Tibial artery (tissue), 4 donors: ENCODE results near the gene NDOR1.
A peak's percentile ranks its signal among the peaks of the same experiment; 100 is the strongest.

Source experiments
- DNase-seq, 2 donors: peaks; one replicate each; pipeline ENCODE4 v3.0.0-alpha.2; 2019
- H3K27ac ChIP-seq, 2 donors: fragments of 200-600 bp; sonication (generic) in 1 of 2; 1 replicate in 1 of 2; 2 replicates in 1 of 2; pipeline ENCODE4 v1.5.1; 2018 to 2019; ENCODE audit warnings: mild to moderate bottlenecking in 1 of 2
- H3K27me3 ChIP-seq, 2 donors: fragments of 200-600 bp; sonication (generic) in 1 of 2; one replicate each; pipeline versions ENCODE4 v1.5.1 to v1.6.0; 2016 to 2019
- H3K36me3 ChIP-seq, 3 donors: fragments of 200-600 bp; sonication (generic) in 2 of 3; one replicate each; pipeline ENCODE4 v1.5.1; 2016 to 2019; ENCODE audit warnings: mild to moderate bottlenecking in 2 of 3
- H3K4me1 ChIP-seq, 4 donors: fragments of 200-600 bp; sonication (generic) in 2 of 4; 1 replicate in 3 of 4; 2 replicates in 1 of 4; pipeline ENCODE4 v1.5.1; 2016 to 2019
- H3K4me3 ChIP-seq, 2 donors: fragments of 200-600 bp; sonication (generic) in 1 of 2; 1 replicate in 1 of 2; 2 replicates in 1 of 2; pipeline ENCODE4 v1.5.1; 2018 to 2019; ENCODE audit warnings: mild to moderate bottlenecking in 2 of 2
- H3K9me3 ChIP-seq, 3 donors: fragments of 200-600 bp; sonication (generic) in 1 of 3; one replicate each; pipeline ENCODE4 v1.5.1; 2016 to 2019
- CTCF ChIP-seq, 2 experiments: fragments of 200-600 bp in 1 of 2; fragments of 450-650 bp in 1 of 2; IDR thresholded peaks; one replicate each; pipeline ENCODE4 v1.5.1; 2017 to 2019; ENCODE audit warnings: antibody characterized with exemption in 2 of 2, mild to moderate bottlenecking in 1 of 2, moderate library complexity in 1 of 2
- intact Hi-C: fragments of 100-400 bp; cut with DNase I; formaldehyde crosslinking; loops from one replicate; pipeline ENCODE4 v1.15.0; 2023; ENCODE audit warnings: low total_unique reads

The NDOR1 gene

GRCh38 chr9:137218754-137219271 is 13.3 kb downstream of the NDOR1 start:
- Histone ChIP-seq H3K9me3 (no peaks in the 10 kb centered on the region), H3K4me3 (no peak overlapping the region), H3K27ac (no peak overlapping the region), H3K27me3 (peaks cover 0 to 8% of the 10 kb centered on the region in 2 donors), H3K36me3 (peaks cover 0 to 24% (median 0%) of the 10 kb centered on the region in 3 donors), H3K4me1 (peaks cover 0 to 42% (median 27%) of the 10 kb centered on the region in 4 donors)
- TF ChIP-seq CTCF (IDR thresholded peaks at IDR 0.05): no peak
- DNase-seq: no peak
- intact Hi-C loops: no loop called here

GRCh38 chr9:137219757-137220316 is 14.3 kb downstream of the NDOR1 start:
- no peak for DNase-seq
- intact Hi-C loops: loop anchor here (5.0 kb wide), 1 partner anchor 33 kb away; the partner anchor contains the start of genes ANAPC2 and SSNA1
- no peaks in the 10 kb centered on the region for H3K9me3 ChIP-seq
- TF ChIP-seq CTCF (IDR thresholded peaks at IDR 0.05): no peak
- H3K36me3 ChIP-seq: peaks cover 0 to 18% (median 0%) of the 10 kb centered on the region in 3 donors
- peaks cover 0 to 52% (median 32%) of the 10 kb centered on the region in 4 donors for H3K4me1 ChIP-seq
- no peak overlapping the region for H3K27ac ChIP-seq
- no peak overlapping the region for H3K4me3 ChIP-seq
- peaks cover 0 to 8% of the 10 kb centered on the region in 2 donors for H3K27me3 ChIP-seq

- Histone ChIP-seq H3K27ac (no peak overlapping the region), H3K9me3 (no peaks in the 10 kb centered on the region), H3K4me1 (peaks cover 0 to 56% (median 32%) of the 10 kb centered on the region in 4 donors), H3K27me3 (peaks cover 0 to 8% of the 10 kb centered on the region in 2 donors), H3K4me3 (no peak overlapping the region), H3K36me3 (peaks cover 0 to 11% (median 0%) of the 10 kb centered on the region in 3 donors)
- no peak for TF ChIP-seq CTCF (IDR thresholded peaks at IDR 0.05)
- intact Hi-C loops: loop anchor here (5.0 kb wide), 1 partner anchor 33 kb away; the partner anchor contains the start of genes ANAPC2 and SSNA1
- no peak for DNase-seq
These were observed 15.0 kb downstream of the NDOR1 start for GRCh38 chr9:137220317-137221094.

GRCh38 chr9:137221095-137221505 is 15.6 kb downstream of the NDOR1 start:
- no peak for DNase-seq
- Histone ChIP-seq H3K4me3 (peak overlapping the region in 1 of 2 donors; percentile 51), H3K9me3 (no peaks in the 10 kb centered on the region), H3K36me3 (peaks cover 0 to 5% (median 0%) of the 10 kb centered on the region in 3 donors), H3K27me3 (peaks cover 0 to 8% of the 10 kb centered on the region in 2 donors), H3K27ac (no peak overlapping the region), H3K4me1 (peaks cover 0 to 56% (median 32%) of the 10 kb centered on the region in 4 donors)
- no peak for TF ChIP-seq CTCF (IDR thresholded peaks at IDR 0.05)
- intact Hi-C loops: loop anchor here (5.0 kb wide), 1 partner anchor 34 kb away; the partner anchor contains the start of genes ANAPC2 and SSNA1

GRCh38 chr9:137221506-137222111 is 16.1 kb downstream of the NDOR1 start:
- Histone ChIP-seq H3K9me3 (no peaks in the 10 kb centered on the region), H3K27me3 (peaks cover 0 to 8% of the 10 kb centered on the region in 2 donors), H3K36me3 (no peaks in the 10 kb centered on the region), H3K27ac (no peak overlapping the region), H3K4me3 (peak overlapping the region; percentile 51 to 60), H3K4me1 (peaks cover 0 to 54% (median 32%) of the 10 kb centered on the region in 4 donors)
- no peak for TF ChIP-seq CTCF (IDR thresholded peaks at IDR 0.05)
- DNase-seq: no peak
- intact Hi-C loops: loop anchor here (5.0 kb wide), 1 partner anchor 34 kb away; the partner anchor contains the start of genes ANAPC2 and SSNA1
